GM23338 (cell line): Measurements from ENCODE around the gene IGSF21. TPM values are rescaled to one million over a fixed set of nuclear protein-coding genes. Genes with fewer than 3 reads are reported as not detected.

Experiments used
- ATAC-seq: fragments of 200-7000 bp; cut with Tn5 transposase; 3 replicates; pipeline ENCODE4 v1.9.1; 2020
- DNase-seq: peaks from one replicate; pipeline ENCODE4 v3.0.0-alpha.2; 2015; ENCODE audit warnings: low spot score
- H2AFZ ChIP-seq: fragments of 200-600 bp; sonication (generic); 2 replicates; pipeline ENCODE4 v1.8.0; 2016; ENCODE audit warnings: antibody characterized with exemption, mild to moderate bottlenecking, moderate library complexity
- H3F3A ChIP-seq: fragments of 200-600 bp; sonication (generic); replicated peaks from 2 replicates; pipeline ENCODE4 v1.8.0; 2017; ENCODE audit warnings: antibody characterized with exemption, mixed run types, low read depth
- H3K27ac ChIP-seq: fragments of 200-600 bp; sonication (generic); 2 replicates; pipeline ENCODE4 v1.6.1; 2016; ENCODE audit warnings: low read depth
- H3K27me3 ChIP-seq: fragments of 200-600 bp; sonication (generic); 2 replicates; pipeline ENCODE4 v1.8.0; 2016; ENCODE audit warnings: mild to moderate bottlenecking, mixed run types, moderate library complexity; ENCODE audit not compliant: insufficient read depth
- H3K36me3 ChIP-seq: fragments of 200-600 bp; sonication (generic); 2 replicates; pipeline ENCODE4 v1.8.0; 2016; ENCODE audit warnings: mild to moderate bottlenecking; ENCODE audit not compliant: insufficient read depth
- H3K4me1 ChIP-seq: fragments of 200-600 bp; sonication (generic); 2 replicates; pipeline ENCODE4 v1.8.0; 2016; ENCODE audit warnings: mild to moderate bottlenecking, moderate library complexity; ENCODE audit not compliant: insufficient read depth
- H3K4me2 ChIP-seq: fragments of 200-600 bp; sonication (generic); 2 replicates; pipeline ENCODE4 v1.7.1; 2017; ENCODE audit warnings: mixed run types
- H3K4me3 ChIP-seq: fragments of 200-600 bp; sonication (generic); 2 replicates; pipeline ENCODE4 v1.6.1; 2016; ENCODE audit warnings: mixed run types
- H3K79me2 ChIP-seq: fragments of 200-600 bp; sonication (generic); replicated peaks from 2 replicates; pipeline ENCODE4 v1.8.0; 2017; ENCODE audit warnings: mild to moderate bottlenecking; ENCODE audit not compliant: insufficient read depth
- H3K9me2 ChIP-seq: fragments of 200-600 bp; sonication (generic); 2 replicates; pipeline ENCODE4 v1.8.0; 2017; ENCODE audit not compliant: insufficient read depth
- H4K20me1 ChIP-seq: fragments of 200-600 bp; sonication (generic); replicated peaks from 2 replicates; pipeline ENCODE4 v1.8.0; 2017; ENCODE audit warnings: mild to moderate bottlenecking; ENCODE audit not compliant: insufficient read depth
- H3K27ac Mint-ChIP-seq: 2 replicates; pipeline ENCODE4 v1.8.0; 2020; ENCODE audit warnings: inconsistent platforms, mild to moderate bottlenecking, moderate library complexity, mixed read lengths
- H3K27me3 Mint-ChIP-seq: 3 replicates; pipeline ENCODE4 v1.8.0; 2022; ENCODE audit warnings: low read depth, mild to moderate bottlenecking, moderate library complexity, mixed read lengths, inconsistent platforms; ENCODE audit not compliant: insufficient read depth, poor library complexity
- H3K36me3 Mint-ChIP-seq: 3 replicates; pipeline ENCODE4 v1.8.0; 2021; ENCODE audit warnings: low read depth, mild to moderate bottlenecking, inconsistent platforms, moderate library complexity, mixed read lengths
- H3K4me1 Mint-ChIP-seq: 3 replicates; pipeline ENCODE4 v1.8.0; 2020; ENCODE audit warnings: mild to moderate bottlenecking, inconsistent platforms, mixed read lengths
- H3K4me3 Mint-ChIP-seq: 3 replicates; pipeline ENCODE4 v1.8.0; 2021; ENCODE audit warnings: moderate library complexity, mild to moderate bottlenecking, inconsistent platforms, mixed read lengths
- H3K9me3 Mint-ChIP-seq: 3 replicates; pipeline ENCODE4 v1.8.0; 2020; ENCODE audit warnings: moderate library complexity, mild to moderate bottlenecking, inconsistent platforms, mixed read lengths
- ETS1 ChIP-seq: IDR thresholded peaks from 2 replicates; pipeline ENCODE4 v1.6.1; 2016; ENCODE audit warnings: antibody characterized with exemption
- EZH2 ChIP-seq: fragments of 200-600 bp; sonication (generic); IDR thresholded peaks from one replicate; pipeline ENCODE4 v1.8.0; 2017; ENCODE audit warnings: antibody characterized with exemption, mild to moderate bottlenecking, low read depth; ENCODE audit not compliant: unreplicated experiment
- JUNB ChIP-seq: IDR thresholded peaks from one replicate; pipeline ENCODE4 v1.6.1; 2016; ENCODE audit warnings: antibody characterized with exemption; ENCODE audit not compliant: unreplicated experiment
- NANOG ChIP-seq: IDR thresholded peaks from 2 replicates; pipeline ENCODE4 v1.6.1; 2016; ENCODE audit warnings: antibody characterized with exemption, borderline replicate concordance
- POLR2AphosphoS5 ChIP-seq: IDR thresholded peaks from 2 replicates; pipeline ENCODE4 v1.6.1; 2016; ENCODE audit warnings: antibody characterized with exemption, low read depth
- REST ChIP-seq: IDR thresholded peaks from one replicate; pipeline ENCODE4 v1.6.1; 2018; ENCODE audit warnings: antibody characterized with exemption; ENCODE audit not compliant: unreplicated experiment
- STAT1 ChIP-seq: IDR thresholded peaks from one replicate; pipeline ENCODE4 v1.6.1; 2016; ENCODE audit warnings: antibody characterized with exemption; ENCODE audit not compliant: unreplicated experiment
- ZNF114 ChIP-seq: fragments of 250-450 bp; sonication (Bioruptor Pico); IDR thresholded peaks from 2 replicates; pipeline ENCODE4 v1.5.0; 2020; ENCODE audit warnings: mild to moderate bottlenecking, moderate library complexity
- ZNF331 ChIP-seq: fragments of 250-450 bp; sonication (Bioruptor Pico); IDR thresholded peaks from 2 replicates; pipeline ENCODE4 v1.5.0; 2020; ENCODE audit warnings: low read depth, mild to moderate bottlenecking, moderate library complexity
- ZNF462 ChIP-seq: fragments of 250-450 bp; sonication (Bioruptor Pico); IDR thresholded peaks from 2 replicates; pipeline ENCODE4 v1.5.0; 2020; ENCODE audit warnings: mild to moderate bottlenecking, moderate library complexity
- polyA plus RNA-seq: library from polyadenylated mRNA; unstranded; fragments of >200 nt; fragmentation: Nextera tagmentation; extraction: Ambion mirVana; gene quantifications from 2 replicates; pipeline ENCODE4 v1.2.1, GENCODE V29; 2016
- total RNA-seq: library from RNA; depleted of rRNA; stranded (reverse); fragments of >200 nt; shearing (Covaris generic); gene quantifications from 2 replicates; pipeline ENCODE4 v1.2.3, GENCODE V29; 2014

IGSF21 gene
- total and polyA plus RNA-seq, 2 experiments from 2014 or later = 15.6 to 15.7 TPM

- Mint-ChIP-seq H3K36me3 (peaks cover 7% of the 10 kb centered on the region; the same call in 2 of the 3 replicates), H3K4me1 (peaks cover 38% of the 10 kb centered on the region), H3K27ac (no peak overlapping the region), H3K27me3 (peaks cover 4% of the 10 kb centered on the region), H3K9me3 (peaks cover 7% of the 10 kb centered on the region), H3K4me3 (no peak overlapping the region)
- H3K4me1 ChIP-seq = peaks cover 42% of the 10 kb centered on the region
- H3K9me2 ChIP-seq = no peaks in the 10 kb centered on the region
- no peak overlapping the region for H2AFZ ChIP-seq
- DNase-seq (no peak), ATAC-seq (no peak)
- no peaks in the 10 kb centered on the region; the same call in none of the 2 replicates for H4K20me1 ChIP-seq
- no peak overlapping the region for H3K27ac ChIP-seq
- TF ChIP-seq REST (no peak), ETS1 (no peak)
- H3K4me3 ChIP-seq = no peak overlapping the region
- H3F3A ChIP-seq = 0 out of 2 replicates have a peak, but pooled peaks cover 3% of the 10 kb centered on the region
- no peaks in the 10 kb centered on the region for H3K27me3 ChIP-seq
- no peaks in the 10 kb centered on the region for H3K36me3 ChIP-seq
- no peaks in the 10 kb centered on the region for H3K79me2 ChIP-seq
- no peak overlapping the region for H3K4me2 ChIP-seq
These were observed 96.0 kb downstream of the IGSF21 start for GRCh38 chr1:18203645-18204044.

- Histone ChIP-seq H3K4me2 (no peak overlapping the region), H3K36me3 (no peaks in the 10 kb centered on the region), H3F3A (no peaks in the 10 kb centered on the region), H4K20me1 (no peaks in the 10 kb centered on the region; the same call in 1 of the 2 replicates), H3K27me3 (no peaks in the 10 kb centered on the region), H2AFZ (no peak overlapping the region), H3K9me2 (no peaks in the 10 kb centered on the region), H3K4me1 (peaks cover 33% of the 10 kb centered on the region), H3K79me2 (no peaks in the 10 kb centered on the region), H3K4me3 (no peak overlapping the region), H3K27ac (no peak overlapping the region)
- H3K4me1 Mint-ChIP-seq = peaks cover 33% of the 10 kb centered on the region
- peaks cover 2% of the 10 kb centered on the region for H3K27me3 Mint-ChIP-seq
- ATAC-seq (no peak), DNase-seq (no peak)
- 0 out of 2 replicates have a peak overlapping the region, but pooled peaks have one; percentile 12 for H3K27ac Mint-ChIP-seq
- H3K36me3 Mint-ChIP-seq = peaks cover 7% of the 10 kb centered on the region; the same call in 2 of the 3 replicates
- no peak overlapping the region for H3K4me3 Mint-ChIP-seq
- peaks cover 7% of the 10 kb centered on the region for H3K9me3 Mint-ChIP-seq
- TF ChIP-seq ZNF462 (CRISPR knock-in tag) = no peak
- no peak for TF ChIP-seq POLR2AphosphoS5
- TF ChIP-seq ETS1 = no peak
- no peak for TF ChIP-seq NANOG
- TF ChIP-seq ZNF331 (CRISPR knock-in tag) = no peak
- no peak for TF ChIP-seq ZNF114
- no peak for TF ChIP-seq EZH2
- no peak for TF ChIP-seq JUNB
- no peak for TF ChIP-seq STAT1
These were observed 97.0 kb downstream of the IGSF21 start for GRCh38 chr1:18204575-18204974.
